WERI-Rb-1 (cell line): ENCODE measurements around the gene AKAP6.

ENCODE experiments used
- DNase-seq: peaks from one replicate; pipeline ENCODE4 v3.0.0-alpha.2; 2020
- H3K27ac ChIP-seq: fragments of 250-450 bp; sonication (Bioruptor Pico); 2 replicates; pipeline ENCODE4 v1.5.1; 2020; ENCODE audit warnings: mild to moderate bottlenecking, moderate library complexity
- H3K27me3 ChIP-seq: fragments of 250-450 bp; sonication (Bioruptor Pico); 2 replicates; pipeline ENCODE4 v1.5.1; 2021; ENCODE audit warnings: mild to moderate bottlenecking, low read depth, moderate library complexity; ENCODE audit not compliant: insufficient read depth, severe bottlenecking
- H3K36me3 ChIP-seq: fragments of 250-450 bp; sonication (Bioruptor Pico); 2 replicates; pipeline ENCODE4 v1.5.1; 2020; ENCODE audit warnings: mild to moderate bottlenecking, moderate library complexity
- H3K4me3 ChIP-seq: 2 replicates; pipeline ENCODE4 v1.5.1; 2011; ENCODE audit warnings: low read depth, mild to moderate bottlenecking, control low read depth, low read length
- H3K9me3 ChIP-seq: fragments of 250-450 bp; sonication (Bioruptor Pico); 2 replicates; pipeline ENCODE4 v1.5.1; 2021; ENCODE audit warnings: mild to moderate bottlenecking, moderate library complexity; ENCODE audit not compliant: severe bottlenecking
- TF ChIP-seq, protein P1 (sequence below): IDR thresholded peaks from 2 replicates; pipeline ENCODE4 v1.5.1; 2011; ENCODE audit warnings: low read depth, mild to moderate bottlenecking, control low read depth, inconsistent platforms, low read length

The AKAP6 gene

GRCh38 chr14:32513571-32514009 is 184.5 kb downstream of the AKAP6 start:
- TF ChIP-seq, protein P1, sequence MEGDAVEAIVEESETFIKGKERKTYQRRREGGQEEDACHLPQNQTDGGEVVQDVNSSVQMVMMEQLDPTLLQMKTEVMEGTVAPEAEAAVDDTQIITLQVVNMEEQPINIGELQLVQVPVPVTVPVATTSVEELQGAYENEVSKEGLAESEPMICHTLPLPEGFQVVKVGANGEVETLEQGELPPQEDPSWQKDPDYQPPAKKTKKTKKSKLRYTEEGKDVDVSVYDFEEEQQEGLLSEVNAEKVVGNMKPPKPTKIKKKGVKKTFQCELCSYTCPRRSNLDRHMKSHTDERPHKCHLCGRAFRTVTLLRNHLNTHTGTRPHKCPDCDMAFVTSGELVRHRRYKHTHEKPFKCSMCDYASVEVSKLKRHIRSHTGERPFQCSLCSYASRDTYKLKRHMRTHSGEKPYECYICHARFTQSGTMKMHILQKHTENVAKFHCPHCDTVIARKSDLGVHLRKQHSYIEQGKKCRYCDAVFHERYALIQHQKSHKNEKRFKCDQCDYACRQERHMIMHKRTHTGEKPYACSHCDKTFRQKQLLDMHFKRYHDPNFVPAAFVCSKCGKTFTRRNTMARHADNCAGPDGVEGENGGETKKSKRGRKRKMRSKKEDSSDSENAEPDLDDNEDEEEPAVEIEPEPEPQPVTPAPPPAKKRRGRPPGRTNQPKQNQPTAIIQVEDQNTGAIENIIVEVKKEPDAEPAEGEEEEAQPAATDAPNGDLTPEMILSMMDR: no peak
- Histone ChIP-seq H3K27me3 (no peaks in the 10 kb centered on the region), H3K27ac (no peak overlapping the region), H3K36me3 (no peaks in the 10 kb centered on the region), H3K4me3 (no peak overlapping the region), H3K9me3 (no peaks in the 10 kb centered on the region)
- DNase-seq: no peak

DNA sequence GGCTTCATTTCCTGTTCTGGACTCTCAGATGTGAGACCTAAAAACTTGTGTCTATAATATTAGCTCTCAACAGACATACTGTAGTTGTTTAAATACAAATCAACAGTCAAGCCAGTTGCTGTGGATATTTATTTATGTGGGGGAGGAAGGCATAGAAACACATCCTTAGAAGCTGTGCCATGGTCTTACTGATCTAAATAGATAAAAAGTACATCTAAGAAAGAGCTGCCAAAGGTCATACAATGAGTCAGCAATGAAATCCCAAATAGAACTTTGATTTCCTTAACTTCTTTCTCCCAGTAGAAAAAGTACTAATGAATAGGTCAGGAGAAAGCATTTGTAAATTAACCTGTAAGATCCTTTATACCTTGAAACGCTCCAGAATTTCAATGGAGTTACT is 185.1 kb downstream of the AKAP6 start:
- Histone ChIP-seq H3K27me3 (no peaks in the 10 kb centered on the region), H3K36me3 (no peaks in the 10 kb centered on the region), H3K27ac (no peak overlapping the region), H3K4me3 (no peak overlapping the region), H3K9me3 (no peaks in the 10 kb centered on the region)
- DNase-seq: no peak
- TF ChIP-seq, protein P1: no peak

DNA sequence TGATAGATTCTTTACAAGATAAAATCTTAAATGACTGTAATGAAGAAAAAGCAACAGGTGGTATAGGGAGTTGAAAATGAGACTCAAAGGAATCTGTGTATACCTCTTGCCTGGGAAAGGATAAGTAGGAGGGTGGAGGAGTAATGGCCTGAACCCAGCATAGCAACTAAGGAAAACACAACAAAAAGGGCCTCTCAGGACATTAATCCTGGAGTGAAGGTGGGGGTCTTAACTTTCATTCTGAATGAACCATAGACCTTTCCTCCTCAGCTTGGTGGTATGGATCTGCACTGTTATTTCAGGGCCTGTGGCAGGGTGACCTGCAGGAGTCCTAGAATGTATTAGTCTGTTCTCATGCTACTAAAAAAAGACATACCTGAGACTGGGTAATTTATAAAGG is 185.6 kb downstream of the AKAP6 start:
- no peaks in the 10 kb centered on the region for H3K36me3 ChIP-seq
- H3K27ac ChIP-seq: no peak overlapping the region
- no peaks in the 10 kb centered on the region for H3K27me3 ChIP-seq
- H3K4me3 ChIP-seq: no peak overlapping the region
- no peaks in the 10 kb centered on the region for H3K9me3 ChIP-seq
- DNase-seq: no peak
- TF ChIP-seq, protein P1: no peak

DNA sequence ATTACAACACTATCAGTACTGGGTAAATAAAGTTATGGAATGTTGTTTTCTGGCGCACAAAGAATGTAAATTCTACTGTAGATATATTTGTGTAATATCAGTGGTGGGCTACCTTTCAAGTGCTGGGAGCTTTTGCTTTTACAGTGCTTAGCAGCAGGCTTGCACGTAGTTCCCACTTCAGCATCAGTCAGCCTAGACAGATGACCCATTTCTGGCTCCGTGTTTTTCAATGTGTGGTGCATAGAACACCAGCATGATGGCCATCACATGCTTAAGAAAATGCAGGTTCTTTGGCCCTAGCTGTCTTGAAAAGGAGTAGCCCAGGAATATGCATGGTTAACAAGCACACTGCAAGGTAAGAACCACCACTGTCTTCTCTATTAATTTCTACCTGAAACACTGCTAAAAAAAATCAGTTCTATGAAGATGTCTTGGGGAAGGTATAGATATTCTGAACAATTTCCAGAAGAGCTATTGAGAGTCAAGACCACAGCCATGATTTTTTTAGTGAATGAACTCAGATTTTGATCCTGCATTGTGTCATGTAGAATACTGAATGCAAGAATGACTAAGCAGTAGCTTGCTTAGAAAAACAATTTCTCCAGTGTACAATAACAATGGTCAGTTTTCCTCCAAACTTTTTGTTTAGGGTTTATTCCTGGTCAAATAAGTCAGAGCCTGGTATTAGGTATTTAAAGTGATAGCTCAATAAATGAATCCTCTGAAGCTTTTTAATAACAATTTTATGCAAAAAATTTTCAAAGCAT is 195.7 kb downstream of the AKAP6 start:
- H3K27me3 ChIP-seq: no peaks in the 10 kb centered on the region
- H3K4me3 ChIP-seq: no peak overlapping the region
- no peaks in the 10 kb centered on the region for H3K9me3 ChIP-seq
- TF ChIP-seq, protein P1: no peak
- no peak for DNase-seq
- no peaks in the 10 kb centered on the region for H3K36me3 ChIP-seq
- H3K27ac ChIP-seq: no peak overlapping the region

DNA sequence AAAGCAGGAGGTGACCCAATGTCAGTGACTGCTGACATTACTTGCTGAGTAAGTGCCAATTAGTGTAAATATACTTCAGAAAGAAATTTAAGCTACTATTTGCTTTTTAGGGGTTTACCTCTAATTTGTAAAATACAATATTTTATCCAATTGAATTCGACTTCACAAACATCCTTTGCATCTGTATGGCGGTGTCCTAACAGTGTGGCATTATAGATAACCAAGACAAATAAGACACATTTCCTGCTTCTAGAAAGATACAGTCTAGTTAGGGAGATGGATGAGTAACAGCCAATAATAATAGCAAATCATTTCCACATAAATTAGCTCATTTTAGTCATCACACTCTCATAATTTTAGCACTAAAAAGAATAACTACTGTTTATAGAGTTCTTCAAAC is 196.5 kb downstream of the AKAP6 start:
- H3K4me3 ChIP-seq: no peak overlapping the region
- TF ChIP-seq, protein P1: no peak
- H3K9me3 ChIP-seq: no peaks in the 10 kb centered on the region
- H3K27ac ChIP-seq: no peak overlapping the region
- DNase-seq: no peak
- no peaks in the 10 kb centered on the region for H3K36me3 ChIP-seq
- no peaks in the 10 kb centered on the region for H3K27me3 ChIP-seq

DNA sequence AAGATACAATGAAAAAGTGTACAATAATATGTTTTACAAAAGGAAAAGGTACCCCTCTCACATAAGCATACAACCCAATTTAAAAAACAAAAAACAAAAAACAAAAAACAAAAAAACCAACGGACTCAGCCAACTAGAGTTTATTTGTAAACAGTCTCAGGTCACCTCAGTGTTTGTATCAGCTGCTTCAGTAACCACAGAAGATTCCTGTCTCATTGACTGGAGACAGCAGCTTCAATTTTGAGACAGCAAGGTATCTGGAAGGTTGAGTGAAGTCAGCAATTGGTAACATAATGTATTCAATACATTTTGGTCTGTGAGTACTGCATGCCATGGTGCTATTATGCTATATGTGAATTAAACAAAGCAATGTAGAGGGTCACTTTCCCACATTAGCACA is 201.7 kb downstream of the AKAP6 start:
- H3K36me3 ChIP-seq: no peaks in the 10 kb centered on the region
- H3K4me3 ChIP-seq: no peak overlapping the region
- DNase-seq: no peak
- TF ChIP-seq, protein P1: no peak
- no peaks in the 10 kb centered on the region for H3K9me3 ChIP-seq
- H3K27ac ChIP-seq: no peak overlapping the region
- H3K27me3 ChIP-seq: no peaks in the 10 kb centered on the region
